Activated naive CD4-positive, alpha-beta T cell treated with anti-CD3 and anti-CD28 coated beads, Interleukin-2, amount 10 ng/mL, durations not matched to agents 7 days and 5 days (primary cell): ENCODE data around the gene ALOX5.

Experiments
- CTCF ChIA-PET: fragments of 350-600 bp; sonication (Branson Sonifier 250); formaldehyde crosslinking; loops from one replicate; lab custom pipeline; 2021; ENCODE audit warnings: antibody characterized with exemption; lab: Charles Lee
- DNase-seq: peaks from one replicate; pipeline ENCODE4 v3.0.0-alpha.2; 2020
- H3K27ac Mint-ChIP-seq: one replicate; pipeline ENCODE4 v1.8.0; 2021; ENCODE audit warnings: mild to moderate bottlenecking, moderate library complexity, mixed read lengths
- H3K27me3 Mint-ChIP-seq: one replicate; pipeline ENCODE4 v1.8.0; 2021; ENCODE audit warnings: mild to moderate bottlenecking, mixed read lengths
- H3K36me3 Mint-ChIP-seq: one replicate; pipeline ENCODE4 v1.8.0; 2021; ENCODE audit warnings: mixed read lengths
- H3K4me1 Mint-ChIP-seq: one replicate; pipeline ENCODE4 v1.8.0; 2021; ENCODE audit warnings: mixed read lengths
- H3K4me3 Mint-ChIP-seq: one replicate; pipeline ENCODE4 v1.8.0; 2021; ENCODE audit warnings: mild to moderate bottlenecking, moderate library complexity, mixed read lengths
- H3K9me3 Mint-ChIP-seq: one replicate; pipeline ENCODE4 v1.8.0; 2021; ENCODE audit warnings: mixed read lengths

ALOX5 gene

DNA sequence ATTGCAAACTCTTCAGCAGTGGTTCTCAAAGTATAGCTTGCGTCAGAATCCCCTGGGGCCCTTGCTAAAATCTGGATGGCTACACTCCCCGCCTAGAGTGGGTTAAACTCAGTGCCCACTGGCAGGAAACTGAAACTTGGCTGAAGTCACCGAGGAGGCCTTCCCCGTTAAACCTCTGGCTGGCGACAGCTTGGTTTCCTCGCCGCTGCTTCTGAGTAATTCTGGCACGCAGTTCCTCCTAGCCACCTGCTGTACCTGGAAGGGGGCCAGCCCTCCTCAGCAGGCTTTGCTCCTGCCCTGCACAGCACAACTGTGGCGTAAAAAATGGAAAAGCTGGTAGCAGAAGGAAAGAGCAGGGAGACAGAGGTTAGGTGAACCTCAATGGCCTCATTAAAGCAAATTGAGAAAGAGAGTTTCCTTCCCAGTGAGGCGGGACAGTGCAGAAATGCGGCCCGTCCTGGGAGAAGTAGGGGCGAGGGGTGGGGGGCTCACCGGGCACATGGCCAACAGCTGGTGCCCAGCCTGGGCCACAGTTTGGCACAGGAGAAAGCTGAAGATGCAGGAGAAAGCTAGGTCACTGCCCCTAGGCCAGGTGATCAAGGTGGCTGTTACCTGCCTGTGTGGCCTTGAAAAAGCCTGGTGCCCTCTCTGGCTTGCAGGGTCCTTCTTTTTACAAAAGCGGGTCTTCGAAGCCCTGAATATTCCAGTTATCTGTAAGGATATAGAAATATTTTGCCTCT is 46.6 kb downstream of the ALOX5 start:
- peaks cover 29% of the 10 kb centered on the region for H3K36me3 Mint-ChIP-seq
- CTCF ChIA-PET, result interaction anchor here (0.6 to 1.7 kb wide), 2 partner anchors 44 to 170 kb away, joined by 3 to 4 read pairs; no protein-coding TSS in a partner anchor
- H3K4me1 Mint-ChIP-seq, result peaks cover 91% of the 10 kb centered on the region
- peak overlapping the region; percentile 100 for H3K27ac Mint-ChIP-seq
- H3K9me3 Mint-ChIP-seq, result no peaks in the 10 kb centered on the region
- peaks cover 12% of the 10 kb centered on the region for H3K27me3 Mint-ChIP-seq
- peak overlapping the region; percentile 99 for H3K4me3 Mint-ChIP-seq
- peak; percentile 76 for DNase-seq

DNA sequence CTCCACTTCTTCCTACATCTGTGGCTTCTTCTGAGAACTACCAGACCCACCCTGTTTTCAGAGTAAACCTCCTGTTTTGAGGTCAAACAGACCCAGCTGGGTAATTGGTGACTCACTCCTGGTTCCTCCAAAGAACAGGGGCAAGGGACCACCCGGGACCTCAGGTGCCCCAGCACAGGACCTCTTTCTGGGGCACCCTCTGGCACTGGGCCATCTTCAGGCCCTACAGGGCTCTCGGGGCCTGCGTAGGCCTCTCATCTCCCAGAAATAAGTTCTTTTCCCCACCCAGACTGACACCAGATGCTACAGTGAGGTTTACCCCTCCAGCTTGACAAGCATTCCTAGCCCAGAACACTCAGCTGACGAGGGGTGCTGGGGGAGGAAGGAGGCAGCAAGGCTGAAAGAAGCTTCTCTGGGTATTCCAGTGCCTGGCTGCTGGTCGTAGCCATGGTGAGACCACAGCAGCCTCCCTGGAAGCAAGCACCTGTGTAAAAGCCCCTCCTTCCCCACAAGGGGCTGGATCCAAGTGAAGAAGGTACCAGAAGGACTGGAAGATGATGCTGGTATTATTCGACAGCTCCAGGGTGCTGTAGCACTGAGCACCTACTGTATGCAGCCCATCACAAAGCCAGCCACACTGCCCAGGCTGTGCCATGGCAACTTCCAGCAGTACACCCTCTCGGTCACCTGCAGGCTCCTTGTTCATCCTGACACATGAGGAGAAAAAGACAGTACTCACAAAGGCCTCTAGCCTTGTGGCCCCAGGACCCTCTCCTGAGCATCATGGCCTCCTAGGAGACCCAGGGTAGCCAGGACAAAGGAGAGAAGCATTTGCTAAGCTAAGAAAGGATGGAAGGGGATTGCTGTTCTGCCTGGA is 47.4 kb downstream of the ALOX5 start:
- CTCF ChIA-PET, result interaction anchor here (0.6 to 1.7 kb wide), 2 partner anchors 43 to 171 kb away, joined by 3 to 4 read pairs; no protein-coding TSS in a partner anchor
- H3K4me3 Mint-ChIP-seq, result peak overlapping the region; percentile 99
- H3K27ac Mint-ChIP-seq, result peak overlapping the region; percentile 100
- peaks cover 97% of the 10 kb centered on the region for H3K4me1 Mint-ChIP-seq
- peaks cover 28% of the 10 kb centered on the region for H3K36me3 Mint-ChIP-seq
- peak; percentile 61 for DNase-seq
- no peaks in the 10 kb centered on the region for H3K9me3 Mint-ChIP-seq
- H3K27me3 Mint-ChIP-seq, result peaks cover 12% of the 10 kb centered on the region

DNA sequence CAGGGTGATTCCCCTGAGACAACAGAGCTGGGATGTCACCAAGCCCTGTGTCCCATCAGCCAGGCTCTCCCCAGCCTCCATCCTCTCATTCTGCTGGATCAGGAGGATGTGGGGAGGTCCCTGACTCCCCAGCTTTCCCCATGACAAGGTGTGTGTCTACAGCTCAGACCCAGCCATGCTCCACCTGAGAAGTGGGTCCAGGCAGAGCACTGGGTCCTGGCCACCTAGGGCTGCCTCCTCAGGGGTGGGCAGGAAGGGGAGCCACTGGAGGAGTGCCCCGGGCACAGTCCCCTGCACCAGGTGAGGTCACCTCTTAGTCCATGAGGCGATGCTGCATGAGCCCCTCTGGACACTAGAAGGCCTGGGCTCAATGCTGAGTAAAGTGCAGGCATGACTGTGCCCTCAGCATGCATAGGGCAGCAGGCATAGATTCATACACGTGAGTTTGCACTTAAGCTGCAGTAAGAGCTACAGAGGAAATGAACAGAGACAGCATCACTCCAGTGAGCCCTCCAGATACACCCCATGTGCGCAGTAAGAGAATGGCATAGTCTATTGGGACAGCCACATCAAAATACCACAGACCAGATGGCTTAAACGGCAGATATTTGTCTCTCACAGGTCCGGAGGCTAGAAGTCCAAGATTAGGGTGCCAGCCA is 48.3 kb downstream of the ALOX5 start:
- peaks cover 27% of the 10 kb centered on the region for H3K36me3 Mint-ChIP-seq
- no peaks in the 10 kb centered on the region for H3K9me3 Mint-ChIP-seq
- H3K27me3 Mint-ChIP-seq, result peaks cover 10% of the 10 kb centered on the region
- no peak for DNase-seq
- CTCF ChIA-PET, result interaction anchor here (1.7 kb wide), 1 partner anchor 172 kb away, joined by 4 read pairs; no protein-coding TSS in a partner anchor
- H3K4me1 Mint-ChIP-seq, result peaks cover 95% of the 10 kb centered on the region
- H3K27ac Mint-ChIP-seq, result peak overlapping the region; percentile 100
- no peak overlapping the region for H3K4me3 Mint-ChIP-seq

DNA sequence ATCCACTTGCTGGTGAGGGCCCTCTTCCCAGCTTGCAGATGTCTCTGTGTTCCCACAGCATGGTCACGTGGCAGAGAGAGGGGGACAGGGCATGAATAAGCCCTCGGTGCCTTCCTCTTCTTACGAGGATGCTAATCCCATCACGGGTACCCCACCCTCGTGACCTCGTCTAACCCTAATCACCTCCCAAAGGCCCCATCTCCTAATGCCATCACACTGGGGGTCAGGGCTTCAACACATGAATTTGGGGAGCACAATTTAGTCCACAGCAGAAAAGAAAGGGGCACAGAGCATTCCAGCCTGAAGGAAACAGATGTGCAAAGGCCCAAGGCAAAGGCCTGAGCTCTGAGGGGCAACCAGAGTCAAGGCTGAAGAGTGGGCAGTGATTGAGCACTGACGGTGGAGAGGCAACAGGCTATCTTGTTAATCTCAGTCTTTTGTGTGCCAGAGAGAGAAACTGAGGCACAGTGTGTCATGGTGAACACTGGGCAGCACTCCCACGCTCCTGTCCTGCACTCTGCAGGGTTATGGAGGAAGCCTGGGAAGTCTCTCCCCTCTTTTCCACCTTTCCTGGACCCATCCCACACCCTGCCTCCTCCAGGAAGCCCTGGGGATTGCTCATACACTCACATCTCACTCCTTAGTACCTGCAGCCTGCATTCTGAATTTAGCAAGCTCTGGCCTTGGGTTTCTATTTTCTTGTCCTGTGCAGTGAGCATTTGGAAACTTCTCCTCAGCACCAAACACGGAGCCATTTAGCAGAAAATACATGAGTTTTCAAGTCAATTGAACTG is 49.0 kb downstream of the ALOX5 start:
- Mint-ChIP-seq H3K4me3 (no peak overlapping the region), H3K9me3 (no peaks in the 10 kb centered on the region), H3K36me3 (peaks cover 24% of the 10 kb centered on the region), H3K27me3 (peaks cover 4% of the 10 kb centered on the region), H3K4me1 (peaks cover 88% of the 10 kb centered on the region), H3K27ac (peak overlapping the region; percentile 100)
- DNase-seq, result no peak
- CTCF ChIA-PET, result interaction anchor here (1.7 kb wide), 1 partner anchor 173 kb away, joined by 4 read pairs; no protein-coding TSS in a partner anchor

DNA sequence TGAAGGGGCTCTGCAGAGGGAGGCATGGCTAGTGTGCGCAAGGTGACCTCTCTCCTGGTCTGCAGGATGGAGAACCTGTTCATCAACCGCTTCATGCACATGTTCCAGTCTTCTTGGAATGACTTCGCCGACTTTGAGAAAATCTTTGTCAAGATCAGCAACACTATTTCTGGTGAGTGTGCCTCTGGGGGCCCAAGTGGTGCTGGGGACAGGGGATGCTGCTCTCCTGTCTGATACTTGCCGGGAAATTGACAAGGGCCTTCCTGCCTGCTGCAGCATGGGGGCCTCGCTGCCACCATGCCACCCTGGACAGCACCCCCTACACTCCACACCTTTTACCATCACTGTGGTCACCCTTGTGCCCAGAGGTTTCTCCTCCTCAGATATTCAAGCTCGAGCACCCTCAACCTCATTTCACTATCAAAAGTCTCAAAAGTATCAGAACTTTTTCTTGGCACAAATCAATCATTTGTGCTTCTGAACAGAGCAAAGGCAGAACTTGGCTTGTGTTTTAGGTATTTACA is 50.0 kb downstream of the ALOX5 start:
- Mint-ChIP-seq H3K4me1 (peaks cover 86% of the 10 kb centered on the region), H3K9me3 (no peaks in the 10 kb centered on the region), H3K27ac (peak overlapping the region; percentile 42), H3K4me3 (no peak overlapping the region), H3K36me3 (peaks cover 21% of the 10 kb centered on the region), H3K27me3 (peaks cover 10% of the 10 kb centered on the region)
- CTCF ChIA-PET, result no interaction called here
- no peak for DNase-seq

DNA sequence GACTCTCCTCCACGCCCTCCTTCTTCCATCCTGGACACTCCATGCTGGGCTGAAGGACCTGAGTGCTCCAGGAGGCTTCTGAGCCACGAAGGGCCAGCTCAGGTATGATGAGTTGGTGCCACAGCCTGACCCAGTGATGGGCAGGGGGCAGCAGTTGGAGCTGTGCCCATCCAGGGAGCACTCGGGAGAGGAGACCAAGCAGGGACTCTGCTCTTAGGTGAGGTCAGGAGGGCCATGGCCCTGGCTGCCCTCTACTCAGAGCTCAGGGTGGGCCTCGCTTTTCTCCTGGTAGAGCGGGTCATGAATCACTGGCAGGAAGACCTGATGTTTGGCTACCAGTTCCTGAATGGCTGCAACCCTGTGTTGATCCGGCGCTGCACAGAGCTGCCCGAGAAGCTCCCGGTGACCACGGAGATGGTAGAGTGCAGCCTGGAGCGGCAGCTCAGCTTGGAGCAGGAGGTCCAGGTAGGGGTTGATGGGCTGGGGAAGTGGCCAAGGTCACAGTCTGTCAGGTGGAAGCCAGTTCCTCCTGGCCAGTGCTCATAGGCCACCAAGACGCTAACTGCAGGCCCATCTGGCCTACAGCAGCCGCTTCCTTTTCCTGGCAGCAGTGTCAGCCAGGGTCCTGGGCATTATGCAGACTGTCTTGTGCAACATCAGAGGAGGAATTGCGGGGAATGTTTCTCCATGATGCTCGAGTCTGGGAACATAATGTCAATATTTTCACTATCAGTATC is 50.8 kb downstream of the ALOX5 start:
- CTCF ChIA-PET, result interaction anchor here (1.3 kb wide), 1 partner anchor 37 kb away, joined by 3 read pairs; no protein-coding TSS in a partner anchor
- Mint-ChIP-seq H3K4me3 (no peak overlapping the region), H3K4me1 (peaks cover 84% of the 10 kb centered on the region), H3K27me3 (peaks cover 14% of the 10 kb centered on the region), H3K9me3 (no peaks in the 10 kb centered on the region), H3K27ac (peak overlapping the region; percentile 19), H3K36me3 (peaks cover 15% of the 10 kb centered on the region)
- no peak for DNase-seq

DNA sequence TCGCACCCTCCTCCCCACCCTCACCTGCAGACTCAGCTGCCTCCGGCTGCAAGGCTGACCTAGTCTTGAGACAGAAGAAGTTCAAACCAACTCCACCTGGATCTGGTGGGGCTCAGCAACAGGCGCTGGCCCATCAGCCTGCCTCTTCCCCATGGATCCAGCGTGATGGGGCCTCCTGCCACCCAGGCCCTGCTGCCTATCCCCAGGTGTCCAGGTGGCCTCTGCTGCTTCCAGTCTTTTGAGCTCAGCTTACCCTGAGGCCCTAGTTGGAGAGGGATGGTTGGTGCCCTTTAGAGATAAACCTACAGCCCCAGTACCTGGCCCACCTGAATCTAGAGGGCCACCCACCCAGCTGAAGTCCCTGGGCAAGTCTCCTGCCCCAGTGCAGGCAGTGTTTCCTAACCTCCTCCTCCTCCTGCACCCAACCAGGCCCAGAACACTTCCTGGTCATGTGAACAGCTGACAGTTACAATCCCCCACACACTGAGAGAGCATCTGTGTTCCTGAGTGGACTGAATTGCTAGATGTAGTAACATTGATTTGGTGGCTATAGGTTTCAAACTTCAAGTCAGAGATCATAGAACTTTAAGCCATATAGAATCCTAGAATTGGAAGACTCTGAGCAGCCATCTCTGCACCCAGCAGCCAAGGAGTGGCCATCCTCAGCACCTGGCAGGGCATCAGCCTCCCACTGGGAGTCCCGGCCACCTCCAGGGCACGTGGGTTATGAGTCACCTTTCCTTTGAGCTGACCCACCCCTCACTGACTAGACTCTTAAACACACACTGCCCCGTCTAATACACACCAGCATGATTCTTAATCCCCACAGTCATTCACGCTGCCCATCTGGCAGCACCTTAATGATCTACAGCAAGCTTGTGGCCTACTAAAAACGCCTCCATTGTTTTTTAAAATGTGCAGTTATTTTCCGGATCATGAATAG is 51.9 kb downstream of the ALOX5 start:
- no peak for DNase-seq
- Mint-ChIP-seq H3K9me3 (no peaks in the 10 kb centered on the region), H3K27ac (peak overlapping the region; percentile 66), H3K36me3 (peaks cover 13% of the 10 kb centered on the region), H3K4me3 (no peak overlapping the region), H3K4me1 (peaks cover 75% of the 10 kb centered on the region), H3K27me3 (peaks cover 15% of the 10 kb centered on the region)
- CTCF ChIA-PET, result interaction anchor here (1.3 kb wide), 1 partner anchor 36 kb away, joined by 3 read pairs; no protein-coding TSS in a partner anchor

DNA sequence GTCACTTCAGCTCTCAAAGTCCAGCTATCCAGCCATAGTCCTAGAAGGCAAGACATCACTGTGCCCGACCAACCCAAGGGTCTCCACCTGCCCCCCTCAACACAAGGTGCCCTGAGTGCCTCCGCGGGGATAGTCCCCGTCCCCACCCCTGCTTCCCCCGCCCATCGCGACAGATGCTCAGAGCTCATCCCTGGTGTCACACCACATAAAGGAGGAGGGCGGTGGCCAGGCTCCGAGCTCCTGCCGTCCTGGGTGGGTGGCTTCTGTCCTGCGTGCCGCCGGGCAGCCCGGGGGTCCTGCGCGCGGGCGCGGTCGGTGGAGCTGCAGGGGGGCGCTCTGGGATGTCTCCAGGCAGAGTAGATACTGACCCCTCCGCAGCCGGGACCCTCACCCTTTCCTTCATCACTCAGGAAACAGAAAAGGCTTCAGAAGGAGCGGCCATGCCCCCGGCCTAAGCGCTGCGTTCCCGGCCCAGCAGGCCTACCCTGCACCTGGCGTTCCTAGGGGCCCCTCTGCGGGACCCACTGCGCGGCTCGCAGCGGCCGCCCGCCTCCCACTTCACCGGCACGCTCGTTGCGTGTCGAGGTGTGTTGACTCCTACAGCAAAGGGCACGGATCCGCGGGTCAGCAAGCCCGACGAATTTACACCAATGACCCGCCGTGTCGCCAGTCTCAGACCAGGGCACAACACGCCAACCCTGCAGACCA is 53.4 kb downstream of the ALOX5 start:
- DNase-seq, result no peak
- no peak overlapping the region for H3K4me3 Mint-ChIP-seq
- CTCF ChIA-PET, result no interaction called here
- H3K9me3 Mint-ChIP-seq, result no peaks in the 10 kb centered on the region
- no peak overlapping the region for H3K27ac Mint-ChIP-seq
- H3K36me3 Mint-ChIP-seq, result peaks cover 13% of the 10 kb centered on the region
- peaks cover 15% of the 10 kb centered on the region for H3K27me3 Mint-ChIP-seq
- H3K4me1 Mint-ChIP-seq, result peaks cover 60% of the 10 kb centered on the region

DNA sequence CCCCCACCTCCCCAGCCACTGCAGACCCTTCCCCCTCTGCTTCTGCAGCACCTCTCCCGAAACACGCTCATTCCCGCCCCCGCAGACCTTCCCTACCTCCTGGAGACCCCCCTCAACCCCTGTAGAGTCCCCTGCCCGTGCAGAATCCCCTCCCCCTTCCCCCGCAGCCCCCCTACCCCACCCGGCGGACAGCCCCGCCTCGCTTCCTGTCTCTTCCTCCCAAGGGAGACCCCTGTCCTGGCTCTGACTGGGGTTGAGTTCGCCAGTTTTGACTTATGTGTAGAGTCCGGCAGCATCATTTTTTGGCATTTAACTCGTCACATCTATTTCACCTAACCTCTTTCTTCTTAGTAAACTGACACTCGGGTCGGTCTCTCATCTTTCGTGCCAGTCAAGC is 54.0 kb downstream of the ALOX5 start:
- peaks cover 15% of the 10 kb centered on the region for H3K27me3 Mint-ChIP-seq
- H3K9me3 Mint-ChIP-seq, result no peaks in the 10 kb centered on the region
- CTCF ChIA-PET, result no interaction called here
- no peak overlapping the region for H3K4me3 Mint-ChIP-seq
- DNase-seq, result no peak
- H3K27ac Mint-ChIP-seq, result peak overlapping the region; percentile 58
- H3K4me1 Mint-ChIP-seq, result peaks cover 60% of the 10 kb centered on the region
- H3K36me3 Mint-ChIP-seq, result peaks cover 13% of the 10 kb centered on the region

DNA sequence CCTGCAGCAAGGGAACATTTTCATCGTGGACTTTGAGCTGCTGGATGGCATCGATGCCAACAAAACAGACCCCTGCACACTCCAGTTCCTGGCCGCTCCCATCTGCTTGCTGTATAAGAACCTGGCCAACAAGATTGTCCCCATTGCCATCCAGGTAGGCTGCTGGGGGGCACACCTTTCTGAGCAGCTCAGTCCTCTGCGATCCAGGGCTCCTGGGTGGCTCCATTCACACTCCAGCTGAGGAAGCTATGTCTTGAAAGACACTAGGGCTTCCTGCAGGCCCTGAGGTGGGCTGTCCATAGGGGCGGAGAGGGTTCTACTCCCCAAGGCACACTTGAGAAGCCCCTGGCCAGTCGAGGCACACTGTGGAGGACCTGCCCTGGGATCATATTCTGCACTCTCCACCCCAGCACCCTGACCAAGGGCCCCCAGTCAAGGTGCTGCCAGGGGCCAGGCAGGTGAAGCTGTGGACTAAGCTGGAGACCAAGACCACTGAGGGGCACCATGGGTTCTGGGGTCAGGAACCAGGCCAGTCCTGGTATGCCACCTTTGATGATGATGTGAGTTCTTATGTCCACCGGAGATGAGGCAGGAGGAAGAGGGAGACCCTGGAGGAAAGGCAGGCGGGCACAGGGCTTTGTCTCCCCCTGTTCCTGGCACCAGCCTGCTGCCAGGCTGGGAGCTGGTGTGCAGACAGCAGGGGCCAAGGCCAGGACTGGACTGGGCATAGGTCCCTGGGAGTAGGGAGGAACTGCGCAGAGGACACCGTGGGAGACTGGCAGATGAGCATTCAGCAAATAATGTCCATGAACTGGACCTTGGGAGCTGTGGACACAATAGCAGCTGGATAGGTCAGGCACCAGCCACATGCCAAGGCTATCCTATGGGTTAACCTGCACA is 54.8 kb downstream of the ALOX5 start:
- H3K36me3 Mint-ChIP-seq, result peaks cover 13% of the 10 kb centered on the region
- H3K9me3 Mint-ChIP-seq, result peaks cover 1% of the 10 kb centered on the region
- peaks cover 60% of the 10 kb centered on the region for H3K4me1 Mint-ChIP-seq
- CTCF ChIA-PET, result no interaction called here
- DNase-seq, result no peak
- H3K27ac Mint-ChIP-seq, result no peak overlapping the region
- no peak overlapping the region for H3K4me3 Mint-ChIP-seq
- peaks cover 15% of the 10 kb centered on the region for H3K27me3 Mint-ChIP-seq

DNA sequence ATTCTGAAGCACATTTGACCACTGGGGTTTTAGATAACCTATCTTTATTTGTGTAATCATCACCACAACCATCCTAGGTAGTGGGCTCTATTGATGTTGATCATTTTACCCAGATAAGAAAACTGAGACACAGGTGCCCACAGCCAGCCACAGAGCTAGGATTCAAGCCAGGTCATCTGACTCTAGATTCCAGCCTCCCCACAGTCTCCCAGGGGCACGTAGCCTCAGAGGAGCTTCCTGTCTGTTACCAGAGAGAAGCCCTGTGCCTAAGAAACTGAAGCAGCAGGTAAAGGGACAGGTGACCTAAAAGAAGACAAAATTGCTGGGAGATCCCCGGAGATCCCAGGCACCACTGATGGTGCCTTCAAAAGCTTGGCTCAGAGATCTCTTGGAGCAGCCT is 55.8 kb downstream of the ALOX5 start:
- Mint-ChIP-seq H3K4me3 (no peak overlapping the region), H3K27me3 (peaks cover 15% of the 10 kb centered on the region), H3K36me3 (peaks cover 8% of the 10 kb centered on the region), H3K4me1 (peaks cover 60% of the 10 kb centered on the region), H3K9me3 (peaks cover 1% of the 10 kb centered on the region), H3K27ac (no peak overlapping the region)
- DNase-seq, result no peak
- CTCF ChIA-PET, result no interaction called here
